ENCODE results near the gene DAP. TPM values are rescaled to one million over a fixed set of nuclear protein-coding genes. Genes with fewer than 3 reads are reported as not detected.

Gene DAP
- total RNA-seq, 2 donors from 2014 or later, result 34.6 to 65.8 TPM

DNA sequence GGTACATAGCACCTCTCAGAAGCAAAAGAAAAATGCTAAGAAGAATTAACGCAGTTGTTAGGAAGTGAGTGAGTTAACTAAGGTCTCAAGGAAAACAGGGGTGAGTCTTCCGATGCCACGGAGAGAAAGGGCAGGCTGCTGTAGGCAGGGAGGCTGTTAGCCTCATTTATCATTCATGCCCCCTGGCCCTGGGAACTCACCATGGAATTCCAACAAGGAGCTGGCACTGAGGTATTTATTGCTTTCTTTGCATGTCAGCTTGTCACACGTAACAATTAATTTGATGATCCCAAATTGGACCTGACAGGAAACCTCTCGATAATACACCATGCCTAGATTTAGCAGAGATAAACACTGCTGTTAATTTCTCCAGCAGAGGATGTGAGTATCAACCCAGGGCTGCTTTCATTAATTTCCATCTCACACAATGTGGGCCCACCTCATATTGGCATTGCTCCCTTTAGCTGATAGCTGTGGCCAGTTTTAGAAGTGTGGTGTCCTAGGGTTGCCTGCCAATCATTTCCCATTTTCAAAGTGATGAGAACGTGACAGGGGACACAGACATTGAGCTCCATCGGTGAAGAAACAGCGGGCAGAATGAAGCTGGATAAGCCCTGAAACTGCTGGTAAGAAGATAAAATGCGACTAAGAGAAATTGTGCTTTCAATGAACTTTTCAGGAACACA is 45.3 kb downstream of the DAP start:
- no peak for DNase-seq (ENCODE audit: low spot score)
- Histone ChIP-seq H3K4me1 (peaks cover 0 to 14% of the 10 kb centered on the region in 2 donors), H3K9me3 (no peaks in the 10 kb centered on the region), H3K27me3 (no peaks in the 10 kb centered on the region), H3K27ac (no peak overlapping the region), H3K4me3 (no peak overlapping the region), H3K36me3 (peaks cover 8% of the 10 kb centered on the region)
- TF ChIP-seq CTCF (IDR thresholded peaks at IDR 0.05), result no peak

DNA sequence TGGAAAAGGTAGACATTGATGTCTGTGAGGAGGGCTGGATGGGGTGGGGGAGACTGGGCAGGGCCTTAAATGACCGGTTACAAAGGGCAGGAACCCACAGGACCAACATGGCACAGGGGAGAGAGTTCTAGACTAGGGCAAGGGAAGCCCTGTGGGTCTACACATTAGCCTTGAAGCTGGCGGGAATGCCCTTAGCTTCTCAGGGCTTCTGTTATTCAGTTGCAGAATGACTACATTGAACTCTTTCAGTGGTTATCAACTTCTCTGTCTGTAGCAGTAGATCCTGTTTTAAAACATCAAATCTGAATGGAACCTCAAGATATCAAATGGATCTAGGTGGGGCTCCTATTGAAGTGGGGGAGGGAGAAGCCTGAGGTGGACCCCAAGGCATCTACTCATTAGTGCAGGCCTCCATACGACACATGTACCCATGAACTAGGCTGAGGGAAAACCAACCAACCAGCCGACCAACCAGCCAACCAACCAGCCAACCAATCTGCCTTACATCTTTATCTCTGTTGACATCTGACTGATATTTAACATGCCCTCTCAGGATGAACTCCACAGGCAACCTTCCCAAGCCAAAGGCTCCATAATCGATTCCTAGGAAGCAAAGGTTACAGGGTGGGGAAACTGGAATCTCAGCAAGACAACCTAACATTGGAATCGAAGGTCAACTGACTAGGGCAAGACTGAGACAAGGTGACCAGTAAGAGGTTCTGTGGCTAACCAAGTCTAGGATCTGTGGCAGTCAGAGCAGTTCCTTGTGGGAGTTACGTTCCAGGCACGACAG is 48.3 kb downstream of the DAP start:
- H3K9me3 ChIP-seq, result no peaks in the 10 kb centered on the region
- H3K4me1 ChIP-seq, result peaks cover 0 to 31% of the 10 kb centered on the region in 2 donors
- no peak overlapping the region for H3K27ac ChIP-seq
- H3K27me3 ChIP-seq, result no peaks in the 10 kb centered on the region
- TF ChIP-seq CTCF (IDR thresholded peaks at IDR 0.05), result no peak
- peaks cover 8% of the 10 kb centered on the region for H3K36me3 ChIP-seq
- no peak for DNase-seq (ENCODE audit: low spot score)
- no peak overlapping the region for H3K4me3 ChIP-seq

DNA sequence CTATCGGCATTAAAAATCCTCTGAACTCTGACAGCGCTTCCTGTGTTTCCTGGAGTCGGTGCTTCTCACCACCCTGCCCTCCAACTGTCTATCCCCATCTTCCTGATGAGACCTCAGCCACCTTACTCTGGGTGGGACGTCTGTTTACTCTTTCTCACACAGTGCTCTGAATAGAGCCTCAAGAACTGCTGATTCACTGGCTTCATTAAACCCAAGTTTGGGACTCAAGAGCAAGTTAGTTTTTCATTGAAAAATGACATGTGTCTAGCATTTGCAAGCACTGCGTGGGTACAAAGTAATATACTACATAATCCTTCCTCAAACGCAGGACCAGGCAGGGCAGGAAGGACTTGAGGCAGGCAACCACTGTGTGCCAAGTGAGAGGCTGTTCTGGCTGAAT is 49.5 kb downstream of the DAP start:
- Histone ChIP-seq H3K27me3 (no peaks in the 10 kb centered on the region), H3K9me3 (no peaks in the 10 kb centered on the region), H3K4me1 (peaks cover 0 to 34% of the 10 kb centered on the region in 2 donors), H3K4me3 (no peak overlapping the region), H3K36me3 (peaks cover 8% of the 10 kb centered on the region), H3K27ac (no peak overlapping the region)
- no peak for DNase-seq (ENCODE audit: low spot score)
- no peak for TF ChIP-seq CTCF (IDR thresholded peaks at IDR 0.05)

DNA sequence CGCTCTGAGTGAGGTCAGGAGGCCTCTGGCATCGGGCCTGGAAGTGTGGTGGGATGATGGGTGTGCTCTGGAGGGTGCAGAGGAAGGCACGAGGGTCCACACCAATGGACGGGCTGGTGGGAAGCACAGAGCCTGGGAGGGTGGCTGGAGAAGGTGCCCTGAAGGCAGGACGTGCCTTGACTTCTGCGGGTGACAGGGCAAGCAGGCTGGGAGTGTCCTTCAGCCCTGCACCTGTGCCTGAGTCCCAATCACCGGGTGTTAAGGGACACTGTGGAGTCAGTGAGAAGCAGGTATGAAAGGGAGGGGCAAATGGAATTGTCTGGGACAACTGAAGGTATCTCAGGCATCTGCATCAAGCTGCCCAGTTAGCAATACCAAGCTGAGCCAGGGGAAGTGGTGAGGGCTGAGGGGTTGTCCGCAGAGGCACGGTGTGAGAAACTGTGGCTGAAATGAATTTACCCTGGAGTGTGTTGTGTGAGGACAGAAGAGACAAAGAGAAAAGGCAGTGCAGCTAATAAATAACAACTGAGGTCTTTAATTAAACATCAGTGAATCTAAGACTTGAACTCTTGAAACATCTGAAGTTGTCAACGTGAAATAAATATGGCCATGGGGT is 50.4 kb downstream of the DAP start:
- peaks cover 8% of the 10 kb centered on the region for H3K36me3 ChIP-seq
- H3K27me3 ChIP-seq, result no peaks in the 10 kb centered on the region
- TF ChIP-seq CTCF (IDR thresholded peaks at IDR 0.05), result no peak
- H3K4me1 ChIP-seq, result peaks cover 0 to 34% of the 10 kb centered on the region in 2 donors
- peak overlapping the region; percentile 8 to 26 for H3K27ac ChIP-seq
- DNase-seq (ENCODE audit: low spot score), result no peak
- H3K4me3 ChIP-seq, result no peak overlapping the region
- no peaks in the 10 kb centered on the region for H3K9me3 ChIP-seq

- Histone ChIP-seq H3K27ac (peak overlapping the region; percentile 8 to 26), H3K36me3 (peaks cover 8% of the 10 kb centered on the region), H3K9me3 (no peaks in the 10 kb centered on the region), H3K4me1 (peaks cover 0 to 39% of the 10 kb centered on the region in 2 donors), H3K27me3 (no peaks in the 10 kb centered on the region), H3K4me3 (no peak overlapping the region)
- no peak for TF ChIP-seq CTCF (IDR thresholded peaks at IDR 0.05)
- no peak for DNase-seq (ENCODE audit: low spot score)
Observed at GRCh38 chr5:10709933-10710332, 51.1 kb downstream of the DAP start.
